Endothelial cell (in vitro differentiated cells): ENCODE data around the gene SCNN1A. TPM values are rescaled to one million over a fixed set of nuclear protein-coding genes. Genes with fewer than 3 reads are reported as not detected.

ENCODE experiments used
- DNase-seq: peaks from one replicate; pipeline ENCODE4 v3.0.0; 2021; ENCODE audit warnings: low spot score
- H3K27ac Mint-ChIP-seq: one replicate; pipeline ENCODE4 v1.8.0; 2021; ENCODE audit warnings: mixed read lengths, inconsistent platforms; ENCODE audit not compliant: unreplicated experiment
- H3K27me3 Mint-ChIP-seq: one replicate; pipeline ENCODE4 v1.8.0; 2021; ENCODE audit warnings: mild to moderate bottlenecking, moderate library complexity, mixed read lengths, inconsistent platforms; ENCODE audit not compliant: unreplicated experiment
- H3K36me3 Mint-ChIP-seq: one replicate; pipeline ENCODE4 v1.8.0; 2021; ENCODE audit warnings: mild to moderate bottlenecking, low read depth, mixed read lengths, inconsistent platforms; ENCODE audit not compliant: unreplicated experiment
- H3K4me1 Mint-ChIP-seq: one replicate; pipeline ENCODE4 v1.8.0; 2021; ENCODE audit warnings: mild to moderate bottlenecking, mixed read lengths, inconsistent platforms; ENCODE audit not compliant: unreplicated experiment
- H3K4me3 Mint-ChIP-seq: one replicate; pipeline ENCODE4 v1.8.0; 2021; ENCODE audit warnings: mild to moderate bottlenecking, mixed read lengths, inconsistent platforms; ENCODE audit not compliant: unreplicated experiment
- H3K9me3 Mint-ChIP-seq: one replicate; pipeline ENCODE4 v1.8.0; 2021; ENCODE audit warnings: mixed read lengths, inconsistent platforms; ENCODE audit not compliant: unreplicated experiment
- CTCF ChIP-seq: fragments of 200-600 bp; sonication (generic); IDR thresholded peaks from one replicate; pipeline ENCODE4 v1.5.0; 2021; ENCODE audit warnings: antibody characterized with exemption; ENCODE audit not compliant: unreplicated experiment
- total RNA-seq: library from RNA; stranded (reverse); fragmentation: NEBNext Ultra II Directional; extraction: Animal tissue kit (Norgen Biotek cat#: 25700); gene quantifications from one replicate; pipeline ENCODE4 v1.2.1, GENCODE V29; 2021; ENCODE audit not compliant: unreplicated experiment

SCNN1A gene
- total RNA-seq, 1 donor from 2014 or later = 2.2 TPM

- H3K36me3 Mint-ChIP-seq = peaks cover 14% of the 10 kb centered on the region
- H3K4me1 Mint-ChIP-seq = peaks cover 69% of the 10 kb centered on the region
- no peak for TF ChIP-seq CTCF
- DNase-seq = no peak
- H3K27me3 Mint-ChIP-seq = peaks cover 22% of the 10 kb centered on the region
- H3K4me3 Mint-ChIP-seq = peak overlapping the region; percentile 69
- peak overlapping the region; percentile 98 for H3K27ac Mint-ChIP-seq
- no peaks in the 10 kb centered on the region for H3K9me3 Mint-ChIP-seq
These were observed 51.2 kb downstream of the SCNN1A start for GRCh38 chr12:6323995-6324711.

DNA sequence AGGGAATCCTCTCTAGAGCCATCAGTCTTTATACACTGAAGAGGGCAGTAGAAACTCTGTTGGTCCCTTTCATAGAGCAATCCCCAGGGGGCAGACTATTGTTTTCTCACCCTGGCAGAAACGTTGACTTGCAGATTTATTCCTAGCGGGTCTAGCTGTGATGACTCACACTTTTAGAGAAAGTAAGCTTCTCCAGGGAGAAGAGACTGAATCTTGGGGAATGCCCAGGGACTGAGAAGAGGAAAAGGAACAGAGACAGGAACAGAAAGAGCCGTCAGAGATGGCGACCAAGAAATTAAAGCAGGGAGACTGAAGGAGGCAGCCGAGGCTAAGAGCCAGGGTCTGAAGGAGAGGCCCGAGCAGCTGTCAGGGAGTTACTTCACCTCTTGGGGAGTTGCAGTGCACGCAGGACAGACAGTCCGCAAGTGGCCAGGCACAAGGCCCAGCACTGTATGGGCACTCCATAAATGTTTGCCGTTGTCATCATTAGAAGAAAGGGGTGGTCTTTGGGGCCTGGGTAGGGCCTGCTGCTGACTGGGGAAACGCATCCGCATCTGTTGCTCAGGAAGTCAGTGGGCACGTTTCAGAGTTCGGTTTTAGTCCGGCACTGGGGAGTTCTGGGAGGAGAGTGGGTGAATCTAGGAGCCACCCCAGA lies 51.9 kb downstream of the SCNN1A start:
- DNase-seq = peak; percentile 57
- Mint-ChIP-seq H3K27ac (peak overlapping the region; percentile 98), H3K36me3 (peaks cover 14% of the 10 kb centered on the region), H3K9me3 (no peaks in the 10 kb centered on the region), H3K4me1 (peaks cover 73% of the 10 kb centered on the region), H3K27me3 (peaks cover 21% of the 10 kb centered on the region), H3K4me3 (peak overlapping the region; percentile 69)
- peak; percentile 44 for TF ChIP-seq CTCF

GRCh38 chr12:6322969-6323339 lies 52.4 kb downstream of the SCNN1A start:
- no peaks in the 10 kb centered on the region for H3K9me3 Mint-ChIP-seq
- H3K36me3 Mint-ChIP-seq = peaks cover 14% of the 10 kb centered on the region
- no peak for TF ChIP-seq CTCF
- H3K27ac Mint-ChIP-seq = peak overlapping the region; percentile 98
- peaks cover 73% of the 10 kb centered on the region for H3K4me1 Mint-ChIP-seq
- DNase-seq = no peak
- peak overlapping the region; percentile 72 for H3K4me3 Mint-ChIP-seq
- peaks cover 19% of the 10 kb centered on the region for H3K27me3 Mint-ChIP-seq

DNA sequence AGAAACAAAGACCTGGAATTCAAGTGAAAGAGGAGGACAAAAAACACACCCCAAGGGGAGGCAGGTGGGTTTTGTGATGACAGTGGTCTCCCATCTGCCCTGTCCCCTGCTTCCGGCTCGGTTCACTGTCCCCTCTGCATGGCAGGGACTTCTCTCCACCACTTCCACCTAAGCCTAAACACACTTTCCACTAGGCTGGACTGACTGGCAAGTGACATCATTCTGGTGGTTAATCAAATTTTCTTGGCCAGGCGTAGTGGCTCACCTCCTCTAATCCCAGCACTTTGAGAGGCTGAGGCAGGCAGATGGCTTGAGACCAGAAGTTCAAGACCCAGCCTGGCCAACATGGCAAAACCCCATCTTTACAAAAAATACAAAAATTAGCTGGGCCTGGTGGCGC lies 53.0 kb downstream of the SCNN1A start:
- peaks cover 73% of the 10 kb centered on the region for H3K4me1 Mint-ChIP-seq

More for the DNA sequence above, 53.0 kb downstream of the SCNN1A start:
- H3K27ac Mint-ChIP-seq = peak overlapping the region; percentile 98
- DNase-seq = no peak
- H3K36me3 Mint-ChIP-seq = peaks cover 14% of the 10 kb centered on the region
- H3K9me3 Mint-ChIP-seq = no peaks in the 10 kb centered on the region
- no peak for TF ChIP-seq CTCF
- H3K27me3 Mint-ChIP-seq = peaks cover 19% of the 10 kb centered on the region
- no peak overlapping the region for H3K4me3 Mint-ChIP-seq
